GM18508 (cell line): ENCODE results near the gene MROH9.
"Not testable (repeated sequence)": the region's sequence is repeated elsewhere in the genome, so short reads cannot be mapped to it uniquely, and the experiment has no call there.

ENCODE experiments used
- ATAC-seq: cut with Tn5 transposase; IDR thresholded peaks from one replicate; pipeline ENCODE4 v1.9.1; 2021; ENCODE audit warnings: moderate number of reproducible peaks; ENCODE audit not compliant: insufficient read depth, unreplicated experiment

MROH9 gene, protein sequence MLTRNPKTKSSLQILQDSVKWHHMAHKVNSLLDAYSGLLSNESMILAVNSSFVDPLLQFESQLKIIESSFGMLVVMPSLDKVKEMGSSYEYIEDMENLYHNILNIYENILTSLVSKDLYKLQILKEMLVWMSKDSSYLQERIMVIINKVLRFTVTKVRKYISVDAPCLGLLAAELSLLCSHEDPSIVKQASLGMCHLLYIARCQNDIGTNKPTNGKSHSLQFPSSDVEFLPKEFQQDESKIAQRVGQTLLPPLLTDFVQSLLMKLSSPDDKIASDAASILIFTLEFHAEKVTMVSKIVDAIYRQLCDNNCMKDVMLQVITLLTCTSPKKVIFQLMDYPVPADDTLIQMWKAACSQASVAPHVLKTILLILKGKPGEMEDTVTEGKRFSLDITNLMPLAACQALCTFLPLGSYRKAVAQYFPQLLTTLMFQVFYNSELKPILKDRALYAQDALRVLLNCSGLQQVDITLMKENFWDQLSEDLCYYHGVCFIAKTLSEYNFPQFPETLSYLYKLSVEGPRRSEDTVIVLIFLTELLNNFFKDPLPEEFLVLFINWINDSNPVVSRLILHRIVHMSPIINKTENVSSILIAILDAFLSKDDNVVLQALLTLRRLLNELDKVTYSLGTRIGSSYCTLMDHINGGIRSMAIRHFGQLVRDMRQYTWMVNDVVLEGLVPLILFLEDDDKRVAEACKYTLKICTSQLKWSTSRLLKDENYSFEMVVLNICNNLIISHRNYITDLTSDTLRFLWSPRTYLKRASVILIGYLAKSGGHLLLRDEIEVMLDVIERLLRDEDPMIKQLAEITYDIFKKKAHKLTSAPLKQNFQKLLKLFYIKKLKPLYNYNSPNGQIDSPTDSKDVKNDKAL

DNA sequence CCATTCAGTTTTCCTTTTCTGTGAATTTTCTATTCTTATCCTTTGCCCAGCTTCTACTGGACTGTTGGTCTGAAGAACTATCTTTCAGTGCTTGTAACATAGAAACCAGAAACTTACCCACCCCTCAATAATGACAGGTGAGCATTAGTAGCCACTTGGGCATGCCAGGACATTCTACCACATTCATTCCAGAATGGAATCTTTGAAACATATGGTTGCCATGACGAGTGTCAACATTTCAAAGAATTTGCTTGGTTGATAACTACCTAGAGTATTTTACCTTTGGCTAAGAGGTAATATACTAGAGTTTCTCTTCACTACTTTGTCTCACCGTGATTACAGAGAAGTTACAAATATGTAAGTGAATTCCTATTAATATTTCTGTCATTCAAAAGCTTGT is at the start of gene MROH9:
Gene MROH9, plus strand, starts transcription at position 304 of the 400 bp plus-strand sequence. CDS start 10,023 bp downstream, outside the sequence.
- no peak for ATAC-seq

DNA sequence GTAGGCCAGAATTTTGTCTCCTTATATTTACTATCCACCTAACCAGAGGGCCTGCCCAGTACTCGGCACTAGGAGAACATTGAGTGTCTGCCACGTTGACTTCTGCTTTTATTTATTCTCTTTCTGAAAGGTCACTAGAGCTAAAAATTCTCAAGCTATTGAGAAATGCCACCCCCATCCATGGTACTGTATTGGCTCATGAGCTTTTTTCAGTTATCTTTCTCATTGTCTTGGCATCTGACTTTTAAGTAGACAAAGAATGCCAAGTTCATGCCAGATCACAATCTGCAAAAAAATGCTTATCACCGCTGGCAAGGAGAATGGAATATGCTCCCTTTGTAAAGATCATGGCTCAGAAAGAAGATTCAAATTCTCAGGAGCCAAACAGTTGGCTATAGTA is 49.8 kb upstream of the MROH9 start:
- ATAC-seq, result no peak

DNA sequence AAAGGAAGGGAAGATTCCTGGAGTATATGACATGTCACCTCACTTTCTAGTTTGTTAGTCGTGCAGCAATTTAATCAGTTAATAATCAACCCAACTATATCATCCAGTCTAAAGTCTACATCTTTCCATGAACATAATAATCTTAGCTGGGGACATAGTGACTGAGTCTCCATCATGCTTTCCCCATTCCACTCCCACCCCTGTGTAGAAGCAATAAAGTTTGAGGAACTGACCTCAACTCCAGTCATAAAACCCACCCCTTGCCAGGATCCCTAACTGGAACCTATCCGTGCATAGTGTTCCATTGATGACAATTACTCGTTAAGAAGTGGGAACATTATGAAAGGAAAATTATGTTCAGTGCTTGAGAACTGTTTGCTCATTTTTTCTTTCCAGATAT is 48.9 kb upstream of the MROH9 start:
- no peak for ATAC-seq

DNA sequence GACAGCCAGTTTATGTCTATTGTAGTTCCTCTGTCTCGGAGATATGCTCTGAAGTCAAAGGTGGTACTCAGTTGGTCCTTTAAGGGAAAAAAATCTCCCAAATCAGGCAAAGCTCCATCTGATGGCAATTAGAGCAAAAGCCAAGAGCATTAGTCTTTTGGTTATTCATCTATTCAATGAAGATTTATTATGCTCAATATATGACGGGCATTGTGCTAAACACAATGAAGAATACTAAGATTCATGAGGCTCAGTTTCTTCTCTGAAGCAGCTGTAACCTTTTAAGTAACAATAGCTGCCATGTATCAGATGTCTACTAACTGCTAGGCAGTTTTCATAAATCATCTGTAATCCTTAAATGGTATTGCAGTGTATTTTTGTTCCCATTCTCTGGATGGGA is 47.6 kb upstream of the MROH9 start:
- ATAC-seq, result no peak

DNA sequence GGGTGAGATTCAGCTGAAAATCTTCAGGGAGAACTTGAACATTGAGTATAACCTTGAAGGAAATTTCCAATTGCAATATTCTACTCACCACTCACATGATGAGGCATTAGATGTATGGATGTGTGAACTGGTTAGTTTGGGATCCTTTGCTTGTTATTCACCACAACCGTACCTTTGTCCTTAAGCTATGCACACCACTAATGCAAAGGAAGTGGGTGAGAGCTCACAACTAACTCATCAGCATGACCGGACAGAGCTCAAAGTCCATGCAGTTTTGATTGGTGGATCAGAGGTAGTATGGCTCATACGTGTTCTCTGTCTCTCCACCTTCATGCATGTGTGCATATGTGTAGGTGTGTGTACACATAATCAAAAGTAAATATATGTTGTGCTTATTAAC is 43.5 kb upstream of the MROH9 start:
- ATAC-seq, result no peak

DNA sequence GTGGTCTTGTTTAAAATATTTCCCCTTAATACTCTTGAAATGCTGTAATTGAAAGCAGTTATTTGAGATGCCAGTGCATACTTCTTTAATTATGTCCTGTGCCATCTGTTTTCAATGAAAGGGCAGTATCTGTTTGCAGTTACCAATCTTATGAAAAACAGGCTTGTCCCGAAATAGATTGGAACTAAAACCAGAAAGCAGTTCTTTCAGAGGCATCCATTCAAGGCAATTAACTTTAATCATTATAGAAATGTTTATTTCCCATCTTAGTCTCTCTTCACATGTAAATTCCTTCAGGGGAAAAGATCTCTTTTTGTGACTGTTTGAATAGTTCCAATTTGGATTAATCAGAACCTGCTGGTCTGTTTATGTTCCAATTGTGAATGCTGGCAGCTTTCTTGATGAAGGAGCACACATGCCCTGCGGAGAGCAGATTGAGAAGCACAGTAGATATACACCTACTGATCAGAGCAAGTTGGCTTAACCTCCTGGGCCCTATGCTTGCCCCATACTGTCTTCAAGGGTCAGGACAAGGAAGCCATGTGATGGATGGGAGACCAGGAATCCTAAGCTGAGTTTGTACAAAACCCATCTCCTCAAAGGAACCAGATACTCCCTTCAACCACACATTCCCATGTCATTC is 41.6 kb upstream of the MROH9 start:
- no peak for ATAC-seq

DNA sequence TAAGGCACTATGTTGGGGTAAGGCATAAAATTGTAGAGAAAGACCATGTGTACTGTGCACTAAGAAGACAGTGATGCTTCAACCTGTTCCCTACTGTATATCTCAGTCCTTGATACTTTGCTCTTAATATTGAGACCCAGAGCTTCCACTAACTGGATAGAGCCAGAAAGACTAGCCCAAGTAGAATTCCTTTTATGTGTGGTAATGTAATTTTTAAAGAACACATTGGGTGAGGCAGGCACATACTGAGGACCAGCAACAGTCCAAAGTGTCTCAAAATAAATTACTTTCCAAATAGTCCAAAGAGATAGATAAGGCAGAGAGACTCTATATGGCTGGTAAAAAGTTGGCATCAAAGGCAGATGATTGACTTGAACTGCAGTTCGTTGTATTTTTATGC is 31.4 kb upstream of the MROH9 start:
- no peak for ATAC-seq

DNA sequence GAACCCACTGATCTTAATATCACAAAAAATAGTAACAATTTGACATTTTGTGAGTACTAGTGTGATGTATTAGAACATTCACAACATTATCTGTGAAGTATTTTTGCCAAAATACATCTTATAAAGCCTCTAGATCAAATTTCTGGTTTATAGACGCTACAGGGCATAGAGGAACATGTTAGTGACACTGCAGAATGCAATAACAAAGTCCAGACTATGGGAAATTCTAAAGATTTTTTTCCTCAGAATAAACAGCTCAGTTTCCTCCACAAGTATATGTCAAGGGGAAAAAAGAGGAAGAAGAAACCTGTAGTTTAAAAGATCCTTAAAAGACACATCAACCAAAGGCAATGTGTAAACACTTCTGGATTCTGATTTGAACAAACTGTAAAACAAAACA is 26.4 kb upstream of the MROH9 start:
- no peak for ATAC-seq

DNA sequence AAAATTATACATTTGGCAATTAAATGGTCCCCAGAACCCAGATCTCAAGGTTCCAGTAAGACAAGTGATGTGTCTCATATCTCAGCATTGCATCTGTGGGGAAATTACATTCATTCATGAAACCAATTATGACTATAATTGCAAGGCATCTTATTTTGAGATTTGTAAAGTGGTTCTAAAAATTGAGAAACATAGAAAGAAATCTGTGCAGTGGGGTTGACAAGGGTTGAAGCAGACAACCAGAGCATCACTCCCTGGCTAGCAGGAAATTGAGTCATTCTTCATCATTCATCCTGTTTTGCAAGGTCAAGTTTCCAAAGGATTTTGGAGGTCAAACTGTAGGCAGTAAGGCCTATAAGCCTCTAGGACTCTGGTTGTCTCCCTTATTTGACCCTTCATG is 25.1 kb upstream of the MROH9 start:
- no peak for ATAC-seq

DNA sequence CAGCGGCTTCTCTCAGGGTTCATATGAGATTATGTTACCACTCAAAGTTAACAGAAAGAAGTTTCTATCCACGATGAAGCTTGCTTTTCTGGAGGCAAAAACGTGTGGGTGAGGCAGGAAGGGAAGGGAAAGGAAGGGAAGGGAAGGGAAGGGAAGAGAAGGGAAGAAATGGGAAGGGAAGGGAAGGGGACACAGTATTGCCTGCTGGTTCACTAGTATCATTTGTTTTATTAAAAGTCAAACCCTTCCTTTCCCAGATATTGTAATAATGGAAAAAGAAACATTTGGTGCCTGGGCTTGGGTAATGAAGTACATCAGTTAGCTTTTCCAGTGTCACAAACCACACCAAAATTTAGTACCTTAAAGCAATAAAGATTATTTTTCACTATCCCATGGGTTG is 18.0 kb upstream of the MROH9 start:
- ATAC-seq, result no peak

DNA sequence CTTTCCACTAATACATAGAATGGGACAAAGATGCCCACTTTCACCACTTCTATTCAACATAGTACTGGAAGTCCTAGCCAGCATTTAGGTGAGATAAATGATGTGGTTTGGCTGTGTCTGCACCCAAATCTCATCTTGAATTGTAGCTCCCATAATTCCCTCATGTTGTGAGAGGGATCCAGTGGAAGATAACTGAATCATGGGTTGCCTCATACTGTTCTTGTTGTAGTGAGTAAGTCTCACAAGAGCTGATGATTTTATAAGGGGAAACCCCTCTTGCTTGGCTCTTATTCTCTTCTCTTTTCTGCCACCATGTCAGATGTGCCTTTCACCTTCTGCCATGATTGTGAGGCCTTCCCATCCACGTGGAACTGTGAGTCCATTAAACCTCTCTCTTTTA is 10.7 kb upstream of the MROH9 start:
- ATAC-seq, result not testable (repeated sequence)

DNA sequence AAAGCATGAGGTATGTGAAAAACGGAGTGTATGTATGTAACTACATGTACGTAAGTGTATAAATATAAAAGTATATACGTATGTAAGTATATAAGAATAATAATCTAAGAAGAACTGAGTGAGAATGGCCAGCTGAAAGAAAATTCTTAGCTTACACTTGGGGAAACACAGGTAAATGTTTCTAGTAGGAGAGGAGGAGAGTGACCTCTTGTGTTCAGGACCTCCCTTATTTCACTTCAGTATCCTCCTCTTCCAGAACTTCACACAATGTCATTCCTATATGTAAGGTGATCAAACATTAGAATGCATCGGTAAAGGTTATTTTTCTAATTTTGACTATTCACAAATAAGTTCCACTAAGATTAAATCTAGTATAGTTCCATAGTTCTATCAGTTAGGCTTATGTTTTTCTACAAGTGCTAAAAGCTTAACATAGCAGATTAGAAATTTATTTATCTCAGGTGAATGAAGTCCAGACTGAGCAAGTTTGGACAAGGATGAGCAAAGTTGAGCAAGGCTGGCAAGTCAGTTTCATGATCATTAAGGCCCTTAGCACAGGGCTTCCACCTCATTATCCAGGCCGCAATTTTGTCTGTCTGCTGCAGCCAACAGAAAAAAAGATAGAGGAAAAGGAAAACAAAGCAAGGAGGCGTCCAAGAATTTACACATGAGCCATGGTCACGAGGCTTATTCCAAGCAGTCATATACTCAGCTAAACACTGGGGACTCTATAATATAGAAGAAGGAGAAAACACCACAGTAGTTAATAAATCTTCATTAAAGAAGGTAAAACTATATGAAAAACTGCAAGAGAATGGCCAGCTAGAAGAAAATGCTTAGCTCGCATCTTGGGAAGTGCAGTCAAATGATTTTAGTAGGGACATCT is 7.1 kb upstream of the MROH9 start:
- no peak for ATAC-seq

DNA sequence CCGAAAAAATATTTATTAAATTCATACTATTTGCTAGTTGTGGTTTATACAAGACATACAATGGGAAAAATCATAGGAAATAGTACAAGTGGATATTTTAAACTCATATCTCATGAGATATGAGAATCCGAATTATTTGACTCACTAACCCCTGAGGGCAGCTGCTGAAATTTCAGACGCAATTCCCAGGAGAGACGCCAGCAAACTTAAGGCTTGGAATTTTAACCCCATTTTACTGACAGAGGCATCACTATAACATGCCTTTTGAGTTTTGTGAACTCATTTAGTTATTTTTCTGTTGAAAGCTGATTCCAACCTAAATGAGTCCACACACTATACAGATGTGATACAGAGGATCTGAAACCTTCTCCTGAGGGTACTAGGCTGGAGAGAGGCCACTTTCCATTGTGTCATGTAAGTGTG is 5.9 kb upstream of the MROH9 start:
- ATAC-seq, result no peak

DNA sequence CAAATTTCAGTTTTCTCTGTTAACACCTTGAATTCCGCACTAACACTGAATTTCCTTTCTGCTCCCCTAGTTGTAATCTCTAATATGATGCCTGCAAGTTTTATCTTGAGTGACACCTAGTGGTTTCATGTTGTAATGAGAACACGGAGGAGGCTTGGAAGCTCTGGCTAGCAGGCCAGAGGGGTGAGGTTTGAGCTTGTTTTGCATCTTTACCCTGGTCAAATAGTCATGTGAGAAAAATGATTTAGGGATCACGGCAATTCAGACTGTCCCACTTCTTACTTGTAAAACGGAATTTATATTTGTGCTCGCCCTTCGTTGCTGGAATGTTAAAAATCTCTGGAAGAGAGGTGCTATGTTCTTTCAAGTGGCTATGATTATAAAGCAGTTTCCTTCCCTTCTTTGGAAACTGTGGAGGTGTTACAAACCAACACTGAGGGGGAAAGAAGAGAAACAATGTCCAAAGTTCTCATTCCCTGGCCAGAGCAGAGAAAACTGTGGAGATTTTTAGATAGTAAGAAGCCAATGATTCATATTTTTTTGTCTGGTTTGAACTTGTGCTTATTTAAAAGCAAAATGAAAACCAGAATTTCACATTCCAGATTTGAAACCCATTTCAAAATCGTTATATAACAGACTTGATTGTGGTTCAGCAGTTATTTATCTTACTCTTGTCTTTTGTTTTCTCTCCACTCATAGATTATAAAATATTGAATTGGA is 5.3 kb upstream of the MROH9 start:
- ATAC-seq, result peak; percentile 95

DNA sequence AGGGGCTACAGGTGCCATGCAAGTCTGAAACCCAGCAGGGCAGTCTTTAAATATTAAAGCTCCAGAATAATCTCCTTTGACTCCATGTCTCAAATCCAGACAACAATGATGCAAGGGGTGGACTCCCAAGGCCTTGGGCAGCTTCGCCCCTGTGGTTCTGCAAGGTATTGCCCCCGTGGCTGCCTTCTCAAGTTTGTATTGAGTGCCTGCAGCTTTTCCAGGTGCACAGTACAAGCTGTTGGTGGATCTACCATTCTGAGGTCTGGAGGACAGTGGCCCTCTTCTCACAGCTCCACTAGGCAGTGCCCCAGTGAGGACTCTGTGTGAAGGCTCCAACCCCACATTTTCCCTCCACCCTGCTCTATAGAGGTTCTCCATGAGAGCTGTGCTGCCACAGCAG is 3.7 kb upstream of the MROH9 start:
- no peak for ATAC-seq

DNA sequence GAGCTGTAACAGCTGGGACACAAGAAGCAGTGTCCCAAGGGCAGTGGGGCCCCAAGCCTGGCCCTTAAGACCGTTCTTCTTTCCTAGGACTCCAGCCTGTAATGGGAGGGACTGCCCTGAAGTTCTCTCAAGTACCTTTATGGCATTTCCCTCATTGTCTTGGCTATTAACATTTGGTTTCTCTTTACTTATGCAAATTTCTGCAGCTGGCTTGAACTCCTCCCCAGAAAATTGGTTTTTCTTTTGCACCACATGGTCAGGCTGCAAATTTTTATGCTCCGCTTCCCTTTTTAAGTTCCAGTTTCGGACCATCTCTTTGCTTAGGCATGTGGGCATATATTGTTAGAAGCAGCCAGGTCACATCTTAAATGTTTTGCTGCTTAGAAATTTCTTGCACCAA is 3.1 kb upstream of the MROH9 start:
- no peak for ATAC-seq

DNA sequence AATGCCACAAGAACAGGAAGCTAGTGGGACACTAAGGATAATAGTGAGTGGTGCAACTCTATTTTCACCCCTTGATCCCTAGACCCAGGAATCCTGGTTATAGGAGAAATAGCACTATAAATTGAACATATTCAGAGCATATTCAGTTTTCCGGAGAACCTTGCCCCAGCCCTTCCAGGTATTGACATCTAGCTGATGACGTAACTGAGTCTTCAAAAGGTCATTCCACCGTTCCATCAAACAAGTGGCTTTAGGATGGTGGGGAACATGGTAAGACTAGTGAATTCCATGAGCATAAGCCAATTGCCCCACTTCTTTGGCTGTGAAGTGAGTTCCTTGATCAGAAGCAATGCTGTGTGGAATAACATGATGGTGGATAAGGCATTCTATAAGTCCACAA is 2.9 kb downstream of the MROH9 start:
- no peak for ATAC-seq

DNA sequence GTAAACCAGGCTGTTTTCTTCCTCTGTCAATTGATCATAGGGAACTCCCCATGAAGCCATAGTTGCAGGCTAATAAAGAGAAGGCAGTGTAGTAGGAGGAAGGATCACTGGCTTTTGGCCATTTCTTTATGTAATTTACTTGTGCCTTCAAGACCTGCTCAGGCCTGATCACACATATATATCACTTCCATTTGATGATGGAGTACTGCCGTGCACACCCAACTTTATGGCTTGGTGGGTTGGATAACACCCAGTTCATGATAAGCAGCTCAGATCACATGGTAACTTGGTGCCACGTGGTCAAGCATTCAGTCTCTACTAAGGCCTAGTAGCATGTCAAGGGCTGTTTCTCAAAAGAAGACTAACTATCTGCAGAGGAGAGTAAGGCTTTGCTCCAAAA is 4.1 kb downstream of the MROH9 start:
- ATAC-seq, result no peak

DNA sequence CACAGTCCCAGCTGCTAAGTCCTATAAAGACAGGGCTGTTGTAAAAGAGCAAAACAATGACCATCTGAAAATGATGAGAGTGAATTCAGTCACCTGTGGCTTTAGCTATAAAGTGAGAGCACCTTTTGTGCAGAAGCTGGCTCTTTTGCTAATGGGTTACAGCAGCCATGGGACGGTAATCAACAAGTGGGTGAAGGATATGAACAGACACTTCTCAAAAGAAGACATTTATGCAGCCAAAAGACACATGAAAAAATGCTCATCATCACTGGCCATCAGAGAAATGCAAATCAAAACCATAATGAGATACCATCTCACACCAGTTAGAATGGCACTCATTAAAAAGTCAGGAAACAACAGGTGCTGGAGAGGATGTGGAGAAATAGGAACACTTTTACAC is 16.4 kb downstream of the MROH9 start:
- ATAC-seq, result not testable (repeated sequence)
